HepG2 (cell line): ENCODE data around the gene PLCG2. TPM values are rescaled to one million over a fixed set of nuclear protein-coding genes. Genes with fewer than 3 reads are reported as not detected.

Experiments used
- ATAC-seq: fragments of 200-7000 bp; cut with Tn5 transposase; 3 replicates; pipeline ENCODE4 v1.9.1; 2020; ENCODE audit warnings: mild to moderate bottlenecking, moderate library complexity
- BruUV-seq: library from RNA; stranded (reverse); fragments of 400-500 nt; replicated peaks from 2 replicates; lab custom pipeline; 2021; lab: Mats Ljungman, UMichigan
- CTCF ChIA-PET: fragments of 300-600 bp; formaldehyde crosslinking; extraction: SDS; loops from one replicate; lab custom pipeline; 2021; ENCODE audit warnings: low total read pairs, inconsistent platforms, low intra/inter-chr PET ratio; lab: Yijun Ruan, JAX
- POLR2A ChIA-PET: fragments of 350-600 bp; sonication (Branson Sonifier 250); formaldehyde crosslinking; loops from one replicate; lab custom pipeline; 2020; ENCODE audit warnings: antibody characterized with exemption, inconsistent platforms; lab: Yijun Ruan, JAX
- DNase-seq: peaks from one replicate; pipeline ENCODE4 v3.0.0-alpha.2; 2015; ENCODE audit warnings: low spot score
- FAIRE-seq: peaks from 3 replicates; lab custom pipeline; 2011; peaks lifted over from hg19 to GRCh38; lab: Jason Lieb, UNC
- H2AFZ ChIP-seq: one replicate; pipeline ENCODE4 v1.6.1; 2011; ENCODE audit warnings: low read length, inconsistent platforms
- H3K27ac ChIP-seq: fragments of 300-600 bp; 3 replicates; pipeline ENCODE4 v1.8.0; 2011; ENCODE audit warnings: mixed run types, mild to moderate bottlenecking, mixed read lengths, low read length, inconsistent platforms; ENCODE audit not compliant: insufficient read depth; ENCODE audit errors: extremely low read length
- H3K27me3 ChIP-seq, 2 experiments: fragments of 200-600 bp in 1 of 2; 2 replicates in 1 of 2; 3 replicates in 1 of 2; pipeline versions ENCODE4 v1.6.0 to v1.8.0; 2011; ENCODE audit warnings: low read length in 2 of 2, mild to moderate bottlenecking in 2 of 2, moderate library complexity in 2 of 2, inconsistent platforms in 1 of 2; ENCODE audit not compliant: insufficient read depth in 2 of 2, control insufficient read depth in 1 of 2
- H3K36me3 ChIP-seq, 2 experiments: fragments of 200-600 bp in 1 of 2; replicated peaks in 1 of 2; 2 replicates in 1 of 2; 3 replicates in 1 of 2; pipeline versions ENCODE4 v1.5.1 to v1.8.0; 2011; ENCODE audit warnings: low read length in 2 of 2, inconsistent platforms in 1 of 2; ENCODE audit not compliant: insufficient read depth in 2 of 2, control insufficient read depth in 1 of 2
- H3K4me1 ChIP-seq: 2 replicates; pipeline ENCODE4 v1.5.1; 2012; ENCODE audit warnings: low read length, inconsistent platforms; ENCODE audit not compliant: insufficient read depth
- H3K4me2 ChIP-seq: 2 replicates; pipeline ENCODE4 v1.6.0; 2011; ENCODE audit warnings: low read depth, low read length, inconsistent platforms
- H3K4me3 ChIP-seq, 3 experiments: fragments of 200-600 bp in 1 of 3; sonication (generic), shearing (Covaris generic) in 1 of 3; replicated peaks in 1 of 3; 2 replicates each; pipeline ENCODE4 v1.5.1; 2011 to 2016; ENCODE audit warnings: low read length in 3 of 3, inconsistent platforms in 2 of 3, low read depth in 2 of 3, mild to moderate bottlenecking in 2 of 3, control low read depth in 1 of 3, mixed read lengths in 1 of 3; ENCODE audit not compliant: insufficient read depth in 1 of 3
- H3K79me2 ChIP-seq: one replicate; pipeline ENCODE4 v1.6.1; 2011; ENCODE audit warnings: low read length, inconsistent platforms; ENCODE audit not compliant: insufficient read depth
- H3K9ac ChIP-seq: 2 replicates; pipeline ENCODE4 v1.6.0; 2011; ENCODE audit warnings: mild to moderate bottlenecking, low read depth, low read length, inconsistent platforms; ENCODE audit not compliant: insufficient read depth
- H3K9me3 ChIP-seq: 2 replicates; pipeline ENCODE4 v1.5.1; 2012; ENCODE audit warnings: mild to moderate bottlenecking, low read length
- H4K20me1 ChIP-seq: 2 replicates; pipeline ENCODE4 v1.6.0; 2011; ENCODE audit warnings: inconsistent platforms, mild to moderate bottlenecking, low read length, moderate library complexity; ENCODE audit not compliant: insufficient read depth
- GABPA ChIP-seq, 2 experiments: IDR thresholded peaks; 2 replicates each; pipeline ENCODE4 v1.6.1; 2011 to 2016; ENCODE audit warnings: low read depth in 2 of 2, low read length in 1 of 2, missing biosample characterization in 1 of 2, missing genetic modification characterization in 1 of 2
- GABPB1 ChIP-seq: IDR thresholded peaks from 2 replicates; pipeline ENCODE4 v1.6.1; 2016; ENCODE audit warnings: mild to moderate bottlenecking, missing genetic modification reagents, moderate library complexity, missing compliant biosample characterization
- SATB2 ChIP-seq: sonication (generic); formaldehyde crosslinking; IDR thresholded peaks from 2 replicates; pipeline ENCODE4 v1.5.0; 2020; ENCODE audit warnings: missing genetic modification reagents
- SIN3A ChIP-seq: IDR thresholded peaks from 2 replicates; pipeline ENCODE4 v1.6.1; 2011; ENCODE audit warnings: low read depth, mild to moderate bottlenecking, control low read depth, low read length, borderline replicate concordance
- ZNF24 ChIP-seq: fragments of 450-650 bp; IDR thresholded peaks from 2 replicates; pipeline ENCODE4 v1.6.1; 2017; ENCODE audit warnings: antibody characterized with exemption, mild to moderate bottlenecking
- WGBS: methylation state at CpG from one replicate; pipeline ENCODE4 v1.1.6; 2017; ENCODE audit warnings: low lambda C conversion rate; 5-methylcytosine and 5-hydroxymethylcytosine counted together
- in situ Hi-C: cut with HindIII; loops from 2 replicates; pipeline ENCODE4 v1.10.0; 2017; ENCODE audit warnings: low pct_unique_long_range_greater_than_20kb; ENCODE audit not compliant: extremely low pct_ligation_motif_present
- intact Hi-C: fragments of 100-400 bp; cut with micrococcal nuclease; formaldehyde crosslinking; loops from one replicate; pipeline ENCODE4 v1.10.0; 2022; ENCODE audit not compliant: unreplicated experiment
- polyA plus RNA-seq, 8 experiments: library from polyadenylated mRNA; depleted of rRNA in 3 of 8; stranded (reverse) in 7 of 8; unstranded in 1 of 8; fragments of >200 nt; fragmentation: Illumina TruSeq in 4 of 8; extraction: Trizol in 4 of 8; gene quantifications; 2 replicates each; pipeline versions ENCODE4 v1.2.1 to v1.2.3, GENCODE V29; 2011 to 2016; ENCODE audit warnings: low read depth in 4 of 8, missing spikeins in 1 of 8, mixed read lengths in 1 of 8; ENCODE audit not compliant: insufficient read depth in 1 of 8
- total RNA-seq, 5 experiments: library from RNA; depleted of rRNA; stranded (reverse); fragments of >200 nt; fragmentation: Illumina TruSeq; extraction: Trizol; gene quantifications; 2 replicates each; pipeline ENCODE4 v1.2.3, GENCODE V29; 2016; ENCODE audit warnings: low read depth in 1 of 5
- TF ChIP-seq, protein P1 (sequence below): sonication (generic); formaldehyde crosslinking; IDR thresholded peaks from 2 replicates; pipeline ENCODE4 v1.4.0; 2020; ENCODE audit warnings: missing genetic modification reagents, mild to moderate bottlenecking, borderline replicate concordance
- TF ChIP-seq, protein P2 (sequence below): sonication (generic); formaldehyde crosslinking; IDR thresholded peaks from 2 replicates; pipeline ENCODE4 v1.4.0; 2020; ENCODE audit warnings: missing genetic modification reagents

The PLCG2 gene
- total and polyA plus RNA-seq, 2 of the 13 experiments (the other 11 are each of a cell fraction or from before 2014, with no cell fraction given): 0.13 to 0.18 TPM

GRCh38 chr16:82011199-82011641 lies 232.1 kb downstream of the PLCG2 start, which contains the start of gene SDR42E1:
Gene SDR42E1, minus strand, starts transcription at chr16:82011470. Its CDS starts 10,612 bp downstream, at chr16:82000858.
- in situ Hi-C loops: no loop called here
- BruUV-seq: no TSS peak
- Histone ChIP-seq H3K79me2 (no peaks in the 10 kb centered on the region), H3K4me2 (no peak within 1 kb of the TSS)
- CTCF ChIA-PET: no interaction called here
- TF ChIP-seq GABPB1 (CRISPR knock-in tag) (peak; percentile 43), GABPA (IDR thresholded peaks at IDR 0.05; ENCODE audit: low read depth, low read length) (no peak), GABPA (CRISPR knock-in tag; IDR thresholded peaks at IDR 0.05; ENCODE audit: low read depth) (0 out of 2 replicates have a peak, but pooled peaks have one; percentile 19), ZNF24 (no peak), SIN3A (no peak), SATB2 (no peak)
- TF ChIP-seq, protein P1, sequence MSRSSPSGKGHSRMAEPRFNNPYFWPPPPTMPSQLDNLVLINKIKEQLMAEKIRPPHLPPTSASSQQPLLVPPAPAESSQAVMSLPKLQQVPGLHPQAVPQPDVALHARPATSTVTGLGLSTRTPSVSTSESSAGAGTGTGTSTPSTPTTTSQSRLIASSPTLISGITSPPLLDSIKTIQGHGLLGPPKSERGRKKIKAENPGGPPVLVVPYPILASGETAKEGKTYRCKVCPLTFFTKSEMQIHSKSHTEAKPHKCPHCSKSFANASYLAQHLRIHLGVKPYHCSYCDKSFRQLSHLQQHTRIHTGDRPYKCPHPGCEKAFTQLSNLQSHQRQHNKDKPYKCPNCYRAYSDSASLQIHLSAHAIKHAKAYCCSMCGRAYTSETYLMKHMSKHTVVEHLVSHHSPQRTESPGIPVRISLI (CRISPR knock-in tag): no peak
- TF ChIP-seq, protein P2, sequence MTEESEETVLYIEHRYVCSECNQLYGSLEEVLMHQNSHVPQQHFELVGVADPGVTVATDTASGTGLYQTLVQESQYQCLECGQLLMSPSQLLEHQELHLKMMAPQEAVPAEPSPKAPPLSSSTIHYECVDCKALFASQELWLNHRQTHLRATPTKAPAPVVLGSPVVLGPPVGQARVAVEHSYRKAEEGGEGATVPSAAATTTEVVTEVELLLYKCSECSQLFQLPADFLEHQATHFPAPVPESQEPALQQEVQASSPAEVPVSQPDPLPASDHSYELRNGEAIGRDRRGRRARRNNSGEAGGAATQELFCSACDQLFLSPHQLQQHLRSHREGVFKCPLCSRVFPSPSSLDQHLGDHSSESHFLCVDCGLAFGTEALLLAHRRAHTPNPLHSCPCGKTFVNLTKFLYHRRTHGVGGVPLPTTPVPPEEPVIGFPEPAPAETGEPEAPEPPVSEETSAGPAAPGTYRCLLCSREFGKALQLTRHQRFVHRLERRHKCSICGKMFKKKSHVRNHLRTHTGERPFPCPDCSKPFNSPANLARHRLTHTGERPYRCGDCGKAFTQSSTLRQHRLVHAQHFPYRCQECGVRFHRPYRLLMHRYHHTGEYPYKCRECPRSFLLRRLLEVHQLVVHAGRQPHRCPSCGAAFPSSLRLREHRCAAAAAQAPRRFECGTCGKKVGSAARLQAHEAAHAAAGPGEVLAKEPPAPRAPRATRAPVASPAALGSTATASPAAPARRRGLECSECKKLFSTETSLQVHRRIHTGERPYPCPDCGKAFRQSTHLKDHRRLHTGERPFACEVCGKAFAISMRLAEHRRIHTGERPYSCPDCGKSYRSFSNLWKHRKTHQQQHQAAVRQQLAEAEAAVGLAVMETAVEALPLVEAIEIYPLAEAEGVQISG (CRISPR knock-in tag): peak; percentile 95
- TF ChIP-seq, all 625 proteins: peak for 3
- ATAC-seq (no peak), DNase-seq (no peak), FAIRE-seq (no peak)
- intact Hi-C loops: no loop called here
- no peaks in the 10 kb centered on the region for H3K36me3 ChIP-seq
- no peak within 1 kb of the TSS for H3K9ac ChIP-seq
- H2AFZ ChIP-seq: no peak within 1 kb of the TSS
- peaks cover 0 to 6% of the 10 kb centered on the region in 2 experiments; a peak in 2 of 5 replicates for H3K27me3 ChIP-seq
- no peak within 1 kb of the TSS for H3K27ac ChIP-seq
- POLR2A ChIA-PET: no interaction called here
- H3K4me3 ChIP-seq: no peak within 1 kb of the TSS
- peaks cover 36% of the 10 kb centered on the region for H3K9me3 ChIP-seq
- no peaks in the 10 kb centered on the region; the same call in 1 of the 2 replicates for H3K4me1 ChIP-seq
- 63% methylated on average over 17 of the region's 32 CpGs for WGBS
- H4K20me1 ChIP-seq: no peaks in the 10 kb centered on the region

Other genes starting within 250 kb of the PLCG2 start
- gene SDR42E1, start 232.2 kb downstream of the PLCG2 start, total RNA-seq (2016; rRNA removed; fragmentation: Illumina TruSeq; extraction: Trizol): 0.01 and 0.13 TPM in 2 replicates
- 0.01 TPM in 1 of 2 replicates, not detected in the other for gene SDR42E1, start 232.2 kb downstream of the PLCG2 start, polyA plus RNA-seq (2011; rRNA removed)